ENCODE data around the gene NELFCD. TPM values are rescaled to one million over a fixed set of nuclear protein-coding genes. Genes with fewer than 3 reads are reported as not detected.
"Not testable (repeated sequence)": the region's sequence is repeated elsewhere in the genome, so short reads cannot be mapped to it uniquely, and the experiment has no call there.

The NELFCD gene
- total and polyA plus RNA-seq, 9 of the 15 experiments (the other 6 are each of a cell fraction or from before 2014, with no cell fraction given), result 11.7 to 163 (median 96.5) TPM

DNA sequence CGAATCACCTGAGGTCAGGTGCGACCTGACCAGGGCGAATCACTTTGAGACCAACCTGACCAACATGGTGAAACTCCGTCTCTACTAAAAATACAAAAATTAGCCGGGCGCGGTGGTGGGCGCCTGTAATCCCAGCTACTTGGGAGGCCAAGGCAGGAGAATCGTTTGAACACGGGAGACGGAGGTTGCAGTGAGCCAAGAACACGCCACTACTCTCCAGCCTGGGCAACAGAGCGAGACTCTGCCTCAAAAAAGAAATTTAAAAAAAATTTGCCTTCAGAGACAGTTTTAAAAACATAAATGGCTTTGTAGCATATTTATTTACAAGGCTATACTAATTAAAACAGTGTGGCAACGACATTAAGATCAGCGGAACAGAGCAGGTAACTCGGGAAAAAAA lies 60.4 kb downstream of the NELFCD start:
- H3K9me1 ChIP-seq (ENCODE audit: control insufficient read depth, insufficient read depth, low read length); intact Hi-C loops (cut with micrococcal nuclease); DNase-seq (ENCODE audit: extremely low read depth in 1 of 4, low spot score in 3 of 4); in situ Hi-C loops (cut with MboI); CTCF ChIA-PET (ENCODE audit: low intra/inter-chr PET ratio); H4K20me1 ChIP-seq (replicated peaks; ENCODE audit: control insufficient read depth, insufficient read depth, low read length); H3K27me3 ChIP-seq (ENCODE audit: control insufficient read depth in 2 of 2, insufficient read depth in 2 of 2, low read length in 2 of 2); ATAC-seq; H3K9me3 ChIP-seq (replicated peaks; ENCODE audit: control insufficient read depth, insufficient read depth, low read depth, low read length); BruUV-seq (replicated peaks); FAIRE-seq: not testable (repeated sequence)
- Histone ChIP-seq H3K4me2 (ENCODE audit: insufficient read depth, low read length) (peak overlapping the region; percentile 98), H3K27ac (ENCODE audit: extremely low read depth, low read depth, low read length) (peak overlapping the region; percentile 83), H3K9ac (ENCODE audit: insufficient read depth in 1 of 2, low read depth in 2 of 2, low read length in 2 of 2) (peak overlapping the region; percentile 88 to 89), H2AFZ (ENCODE audit: low read depth, low read length) (peak overlapping the region; percentile 90; the same call in 1 of the 2 replicates), H3K36me3 (ENCODE audit: control insufficient read depth, insufficient read depth, low read length) (peaks cover 46% of the 10 kb centered on the region), H3K4me3 (peak overlapping the region; percentile 69), H3K79me2 (ENCODE audit: control insufficient read depth, insufficient read depth, low read length) (peaks cover 64% of the 10 kb centered on the region), H3K4me1 (replicated peaks in 1 of 2; ENCODE audit: control insufficient read depth in 2 of 2, insufficient read depth in 2 of 2, low read length in 2 of 2) (peaks cover 12 to 21% of the 10 kb centered on the region in 2 experiments; a peak in 4 of 5 replicates)
- WGBS (ENCODE audit: insufficient coverage, low coverage, missing lambda C conversion rate), result 11% methylated on average over 16 of the region's 16 CpGs
- POLR2A ChIA-PET, result interaction anchor here (0.9 to 4.5 kb wide), 3 partner anchors 9 to 145 kb away, joined by 3 to 28 read pairs (median 4); partner anchors contain the start of genes ATP5F1E and TUBB1
- TF ChIP-seq RBM25 (IDR thresholded peaks at IDR 0.05; ENCODE audit: low read depth, low read length, severe bottlenecking), result peak; percentile 15
- TF ChIP-seq SMARCA5 (IDR thresholded peaks at IDR 0.05), result 0 out of 2 replicates have a peak, but pooled peaks have one; percentile 15
- TF ChIP-seq ZNF121 (CRISPR knock-in tag; conservative IDR thresholded peaks at IDR 0.05), result peak; percentile 83

DNA sequence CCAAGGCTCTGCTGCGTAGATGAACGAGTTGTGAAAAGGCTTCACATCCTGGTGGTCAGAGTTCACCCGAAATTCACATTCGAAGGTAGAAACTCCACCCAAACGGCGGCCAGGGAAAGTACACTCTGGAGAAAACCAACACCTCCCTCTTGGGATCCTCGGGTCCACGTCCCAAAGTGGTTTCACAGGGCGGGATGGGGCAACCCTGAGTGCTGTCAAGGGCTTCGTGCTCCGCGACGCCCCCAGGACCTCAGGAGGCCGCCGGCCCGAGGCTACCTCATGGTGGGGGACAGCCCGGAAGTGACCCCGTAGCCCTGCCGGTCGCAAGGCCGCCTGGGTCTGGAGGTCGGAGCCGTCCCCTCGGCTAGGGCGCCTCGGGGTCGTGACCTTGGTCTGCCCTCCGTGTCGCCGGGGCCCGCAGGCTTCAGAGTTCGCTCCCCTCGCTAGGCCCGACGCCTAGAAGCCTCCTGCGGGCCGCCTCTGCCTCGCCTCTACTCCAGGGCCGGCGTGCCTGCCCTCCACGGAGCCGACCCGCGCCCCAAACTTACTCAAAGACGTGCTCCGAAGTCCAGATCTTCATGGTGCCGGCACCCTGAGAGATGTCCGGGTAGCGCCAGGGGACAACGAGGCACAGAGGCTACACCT lies 61.2 kb downstream of the NELFCD start, which contains the start of gene PRELID3B:
Gene PRELID3B (minus strand): TSS at position 636 of the 645 bp plus-strand sequence. CDS start 56 bp downstream, at position 580.
- Histone ChIP-seq H3K9me1 (ENCODE audit: control insufficient read depth, insufficient read depth, low read length) (peaks cover 4% of the 10 kb centered on the region), H2AFZ (ENCODE audit: low read depth, low read length) (peak within 1 kb of the TSS; percentile 99), H4K20me1 (replicated peaks; ENCODE audit: control insufficient read depth, insufficient read depth, low read length) (peaks cover 5% of the 10 kb centered on the region), H3K4me3 (peak within 1 kb of the TSS; percentile 69), H3K27me3 (ENCODE audit: control insufficient read depth in 2 of 2, insufficient read depth in 2 of 2, low read length in 2 of 2) (no peaks in the 10 kb centered on the region), H3K27ac (ENCODE audit: extremely low read depth, low read depth, low read length) (peak within 1 kb of the TSS; percentile 83), H3K9ac (ENCODE audit: insufficient read depth in 1 of 2, low read depth in 2 of 2, low read length in 2 of 2) (peak within 1 kb of the TSS; percentile 88 to 93), H3K36me3 (ENCODE audit: control insufficient read depth, insufficient read depth, low read length) (peaks cover 38% of the 10 kb centered on the region), H3K4me2 (ENCODE audit: insufficient read depth, low read length) (peak within 1 kb of the TSS; percentile 98), H3K9me3 (replicated peaks; ENCODE audit: control insufficient read depth, insufficient read depth, low read depth, low read length) (no peaks in the 10 kb centered on the region), H3K79me2 (ENCODE audit: control insufficient read depth, insufficient read depth, low read length) (peaks cover 58% of the 10 kb centered on the region), H3K4me1 (replicated peaks in 1 of 2; ENCODE audit: control insufficient read depth in 2 of 2, insufficient read depth in 2 of 2, low read length in 2 of 2) (peaks cover 12 to 21% of the 10 kb centered on the region in 2 experiments; a peak in 4 of 5 replicates)
- WGBS (ENCODE audit: insufficient coverage, low coverage, missing lambda C conversion rate), result 1% methylated on average over 43 of the region's 50 CpGs
- ChIA-PET CTCF (ENCODE audit: low intra/inter-chr PET ratio) (no interaction called here), POLR2A (interaction anchor here (0.7 to 4.5 kb wide), 4 partner anchors 10 to 178 kb away, joined by 3 to 28 read pairs (median 4); partner anchors contain the start of gene ATP5F1E)
- peak; percentile 40 for FAIRE-seq
- peak; percentile 78 for ATAC-seq
- peak; percentile 63 to 74 (median 72) for DNase-seq (ENCODE audit: extremely low read depth in 1 of 4, low spot score in 3 of 4)
- in situ Hi-C loops (cut with MboI) (no loop called here), intact Hi-C loops (cut with micrococcal nuclease) (no loop called here)
- no TSS peak for BruUV-seq (replicated peaks)
- no peak for TF ChIP-seq CHD2 (IDR thresholded peaks at IDR 0.05; ENCODE audit: low read depth, low read length)
- TF ChIP-seq, protein P1, sequence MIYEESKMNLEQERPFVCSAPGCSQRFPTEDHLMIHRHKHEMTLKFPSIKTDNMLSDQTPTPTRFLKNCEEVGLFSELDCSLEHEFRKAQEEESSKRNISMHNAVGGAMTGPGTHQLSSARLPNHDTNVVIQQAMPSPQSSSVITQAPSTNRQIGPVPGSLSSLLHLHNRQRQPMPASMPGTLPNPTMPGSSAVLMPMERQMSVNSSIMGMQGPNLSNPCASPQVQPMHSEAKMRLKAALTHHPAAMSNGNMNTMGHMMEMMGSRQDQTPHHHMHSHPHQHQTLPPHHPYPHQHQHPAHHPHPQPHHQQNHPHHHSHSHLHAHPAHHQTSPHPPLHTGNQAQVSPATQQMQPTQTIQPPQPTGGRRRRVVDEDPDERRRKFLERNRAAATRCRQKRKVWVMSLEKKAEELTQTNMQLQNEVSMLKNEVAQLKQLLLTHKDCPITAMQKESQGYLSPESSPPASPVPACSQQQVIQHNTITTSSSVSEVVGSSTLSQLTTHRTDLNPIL (CRISPR knock-in tag; IDR thresholded peaks at IDR 0.05), result no peak
- TF ChIP-seq, protein P2, sequence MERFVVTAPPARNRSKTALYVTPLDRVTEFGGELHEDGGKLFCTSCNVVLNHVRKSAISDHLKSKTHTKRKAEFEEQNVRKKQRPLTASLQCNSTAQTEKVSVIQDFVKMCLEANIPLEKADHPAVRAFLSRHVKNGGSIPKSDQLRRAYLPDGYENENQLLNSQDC (CRISPR knock-in tag; IDR thresholded peaks at IDR 0.05), result no peak
- no peak for TF ChIP-seq ZNF165 (CRISPR knock-in tag; IDR thresholded peaks at IDR 0.05; ENCODE audit: borderline replicate concordance)
- no peak for TF ChIP-seq ZNF551 (CRISPR knock-in tag; IDR thresholded peaks at IDR 0.05)
- no peak for TF ChIP-seq ZNF274 (IDR thresholded peaks at IDR 0.05; ENCODE audit: borderline replicate concordance, low read depth, low read length)
- TF ChIP-seq, protein P3, sequence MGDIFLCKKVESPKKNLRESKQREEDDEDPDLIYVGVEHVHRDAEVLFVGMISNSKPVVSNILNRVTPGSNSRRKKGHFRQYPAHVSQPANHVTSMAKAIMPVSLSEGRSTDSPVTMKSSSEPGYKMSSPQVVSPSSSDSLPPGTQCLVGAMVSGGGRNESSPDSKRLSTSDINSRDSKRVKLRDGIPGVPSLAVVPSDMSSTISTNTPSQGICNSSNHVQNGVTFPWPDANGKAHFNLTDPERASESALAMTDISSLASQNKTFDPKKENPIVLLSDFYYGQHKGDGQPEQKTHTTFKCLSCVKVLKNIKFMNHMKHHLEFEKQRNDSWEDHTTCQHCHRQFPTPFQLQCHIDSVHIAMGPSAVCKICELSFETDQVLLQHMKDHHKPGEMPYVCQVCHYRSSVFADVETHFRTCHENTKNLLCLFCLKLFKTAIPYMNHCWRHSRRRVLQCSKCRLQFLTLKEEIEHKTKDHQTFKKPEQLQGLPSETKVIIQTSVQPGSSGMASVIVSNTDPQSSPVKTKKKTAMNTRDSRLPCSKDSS (IDR thresholded peaks at IDR 0.05; ENCODE audit: low read depth, partially characterized antibody), result no peak
- no peak for TF ChIP-seq SP1 (CRISPR knock-in tag; IDR thresholded peaks at IDR 0.05)
- no peak for TF ChIP-seq ARHGAP35 (IDR thresholded peaks at IDR 0.05; ENCODE audit: partially characterized antibody)
- peak; percentile 72 to 89; a peak in 3 of 4 replicates for TF ChIP-seq TRIM24 (IDR thresholded peaks at IDR 0.05)
